T-helper 1 cell treated with Interleukin-12 subunit alpha and Interleukin-12 subunit beta and Interleukin-4 antibody, amounts not matched to agents 30 μg/mL and 1 μg/mL, for 36 hours (primary cell): ENCODE measurements around the gene MEIOB.
"Not testable (repeated sequence)": the region's sequence is repeated elsewhere in the genome, so short reads cannot be mapped to it uniquely, and the experiment has no call there.

ENCODE experiments used
- H3K27ac Mint-ChIP-seq: one replicate; pipeline ENCODE4 v1.8.0; 2021; ENCODE audit warnings: mild to moderate bottlenecking, mixed read lengths
- H3K27me3 Mint-ChIP-seq: one replicate; pipeline ENCODE4 v1.8.0; 2021; ENCODE audit warnings: low read depth, mixed read lengths
- H3K36me3 Mint-ChIP-seq: one replicate; pipeline ENCODE4 v1.8.0; 2021; ENCODE audit warnings: low read depth, mixed read lengths
- H3K4me1 Mint-ChIP-seq: one replicate; pipeline ENCODE4 v1.8.0; 2021; ENCODE audit warnings: low read depth, mixed read lengths
- H3K4me3 Mint-ChIP-seq: one replicate; pipeline ENCODE4 v1.8.0; 2021; ENCODE audit warnings: mild to moderate bottlenecking, moderate library complexity, mixed read lengths
- H3K9me3 Mint-ChIP-seq: one replicate; pipeline ENCODE4 v1.8.0; 2021; ENCODE audit warnings: mixed read lengths

The MEIOB gene, protein sequence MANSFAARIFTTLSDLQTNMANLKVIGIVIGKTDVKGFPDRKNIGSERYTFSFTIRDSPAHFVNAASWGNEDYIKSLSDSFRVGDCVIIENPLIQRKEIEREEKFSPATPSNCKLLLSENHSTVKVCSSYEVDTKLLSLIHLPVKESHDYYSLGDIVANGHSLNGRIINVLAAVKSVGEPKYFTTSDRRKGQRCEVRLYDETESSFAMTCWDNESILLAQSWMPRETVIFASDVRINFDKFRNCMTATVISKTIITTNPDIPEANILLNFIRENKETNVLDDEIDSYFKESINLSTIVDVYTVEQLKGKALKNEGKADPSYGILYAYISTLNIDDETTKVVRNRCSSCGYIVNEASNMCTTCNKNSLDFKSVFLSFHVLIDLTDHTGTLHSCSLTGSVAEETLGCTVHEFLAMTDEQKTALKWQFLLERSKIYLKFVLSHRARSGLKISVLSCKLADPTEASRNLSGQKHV

DNA sequence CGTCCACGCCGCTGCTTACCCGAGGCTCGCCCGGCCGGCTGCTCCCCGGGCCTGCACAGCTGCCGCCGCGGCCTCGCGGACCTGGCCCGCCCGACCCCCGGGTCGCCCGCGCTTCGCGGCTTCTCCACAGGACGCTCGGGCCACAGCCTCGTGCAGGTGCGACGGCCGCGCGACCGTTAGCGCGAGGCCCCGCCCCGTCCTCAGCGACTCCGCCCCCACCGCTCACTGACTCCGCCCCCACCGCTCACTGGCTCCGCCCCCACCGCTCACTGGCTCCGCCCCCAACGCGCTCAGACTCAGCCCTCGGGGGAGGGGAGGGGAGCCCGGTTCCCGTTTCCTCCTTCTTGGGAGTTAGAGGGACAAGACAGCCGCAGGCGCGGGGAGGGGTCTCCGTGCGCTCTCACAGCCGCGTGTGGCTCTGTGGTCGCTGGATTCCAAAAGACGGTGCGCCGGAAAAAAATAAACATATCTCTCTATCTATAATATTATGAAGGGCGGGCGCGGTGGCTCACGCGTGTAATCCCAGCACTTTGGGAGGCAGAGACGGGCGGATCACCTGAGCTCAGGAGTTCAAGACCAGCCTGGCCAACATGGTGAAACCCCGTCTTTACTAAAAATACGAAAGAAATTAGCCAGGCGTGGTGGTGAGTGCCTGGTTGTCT is at the start of gene MEIOB:
TSS of gene MEIOB (minus strand) at position 191 of the 662 bp plus-strand sequence. CDS start 3,989 bp downstream, outside the sequence.
- H3K4me3 Mint-ChIP-seq: peak within 1 kb of the TSS; percentile 54
- H3K27me3 Mint-ChIP-seq: peaks cover 15% of the 10 kb centered on the region
- H3K36me3 Mint-ChIP-seq: no peaks in the 10 kb centered on the region
- H3K9me3 Mint-ChIP-seq: no peaks in the 10 kb centered on the region
- H3K27ac Mint-ChIP-seq: no peak within 1 kb of the TSS
- peaks cover 3% of the 10 kb centered on the region for H3K4me1 Mint-ChIP-seq

DNA sequence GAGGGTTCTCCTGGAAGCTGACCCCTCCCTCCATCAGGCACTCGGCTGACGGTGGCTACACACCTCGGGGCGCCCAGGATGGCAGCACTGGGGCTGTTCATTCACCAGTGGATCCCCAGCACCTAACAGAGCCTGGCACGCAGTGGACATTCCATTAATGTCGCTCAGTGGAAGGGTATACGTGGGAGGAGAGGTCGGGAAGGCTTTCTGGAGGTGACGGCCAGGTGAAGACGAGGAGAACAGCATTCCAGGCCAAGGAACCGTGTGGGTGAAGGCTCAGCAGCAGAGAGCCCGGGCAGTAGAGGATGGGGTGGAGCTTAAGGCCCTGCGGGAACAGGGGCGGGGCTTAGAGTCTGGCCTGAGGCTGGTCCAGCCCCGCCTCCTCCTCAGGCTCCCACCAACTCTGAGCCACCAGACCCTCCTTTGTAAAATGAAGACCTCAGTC is 48.8 kb upstream of the MEIOB start:
- H3K36me3 Mint-ChIP-seq: no peaks in the 10 kb centered on the region
- no peaks in the 10 kb centered on the region for H3K4me1 Mint-ChIP-seq
- no peak overlapping the region for H3K4me3 Mint-ChIP-seq
- H3K27ac Mint-ChIP-seq: no peak overlapping the region
- H3K9me3 Mint-ChIP-seq: no peaks in the 10 kb centered on the region
- peaks cover 72% of the 10 kb centered on the region for H3K27me3 Mint-ChIP-seq

DNA sequence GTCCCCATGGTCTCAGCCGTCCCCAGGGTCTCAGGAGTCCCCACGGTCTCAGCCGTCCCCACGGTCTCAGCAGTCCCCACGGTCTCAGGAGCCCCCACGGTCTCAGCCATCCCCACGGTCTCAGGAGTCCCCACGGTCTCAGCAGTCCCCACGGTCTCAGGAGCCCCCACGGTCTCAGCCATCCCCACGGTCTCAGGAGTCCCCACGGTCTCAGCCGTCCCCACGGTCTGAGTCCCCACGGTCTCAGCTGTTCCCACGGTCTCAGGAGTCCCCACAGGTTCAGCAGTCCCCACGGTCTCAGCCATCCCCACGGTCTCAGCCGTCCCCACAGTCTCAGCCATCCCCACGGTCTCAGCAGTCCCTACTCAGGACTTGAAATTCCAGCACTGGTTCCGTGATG is 48.2 kb upstream of the MEIOB start:
- H3K9me3 Mint-ChIP-seq, H3K36me3 Mint-ChIP-seq, H3K4me3 Mint-ChIP-seq, H3K27ac Mint-ChIP-seq, H3K4me1 Mint-ChIP-seq: not testable (repeated sequence)
- H3K27me3 Mint-ChIP-seq: peaks cover 79% of the 10 kb centered on the region

DNA sequence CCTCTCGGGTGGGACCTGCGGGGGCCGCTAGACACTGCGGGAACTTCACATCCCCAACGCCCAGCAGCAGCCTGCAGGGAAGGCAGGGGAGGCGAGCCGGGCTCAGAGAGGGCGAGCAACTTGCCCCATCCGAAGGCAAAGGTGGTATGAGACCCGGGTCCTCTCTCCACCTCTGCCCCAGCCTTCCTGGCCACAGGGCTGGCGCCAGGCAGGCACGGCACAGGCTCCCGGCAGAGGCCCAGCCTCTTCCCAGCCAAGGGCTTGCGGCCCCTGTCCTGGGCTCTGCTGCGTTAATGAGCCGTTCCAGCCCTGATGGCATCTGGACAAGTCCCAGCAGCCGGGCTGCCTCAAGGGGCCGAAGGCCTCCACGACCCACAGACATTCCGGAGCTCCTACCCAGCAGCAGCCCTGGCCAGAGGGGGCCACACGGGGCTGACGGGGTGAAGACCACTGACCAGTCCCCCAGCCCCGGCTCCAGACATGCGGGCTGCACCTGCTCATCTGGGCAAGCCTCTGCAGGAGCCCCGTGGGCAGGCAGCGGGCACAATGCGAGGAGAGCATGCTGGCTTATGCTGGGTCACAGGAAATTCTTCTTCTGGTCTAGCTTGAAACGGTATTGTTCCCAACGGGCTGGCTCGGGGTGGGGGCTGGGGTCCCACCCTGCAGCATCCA is 47.5 kb upstream of the MEIOB start:
- peaks cover 74% of the 10 kb centered on the region for H3K27me3 Mint-ChIP-seq

DNA sequence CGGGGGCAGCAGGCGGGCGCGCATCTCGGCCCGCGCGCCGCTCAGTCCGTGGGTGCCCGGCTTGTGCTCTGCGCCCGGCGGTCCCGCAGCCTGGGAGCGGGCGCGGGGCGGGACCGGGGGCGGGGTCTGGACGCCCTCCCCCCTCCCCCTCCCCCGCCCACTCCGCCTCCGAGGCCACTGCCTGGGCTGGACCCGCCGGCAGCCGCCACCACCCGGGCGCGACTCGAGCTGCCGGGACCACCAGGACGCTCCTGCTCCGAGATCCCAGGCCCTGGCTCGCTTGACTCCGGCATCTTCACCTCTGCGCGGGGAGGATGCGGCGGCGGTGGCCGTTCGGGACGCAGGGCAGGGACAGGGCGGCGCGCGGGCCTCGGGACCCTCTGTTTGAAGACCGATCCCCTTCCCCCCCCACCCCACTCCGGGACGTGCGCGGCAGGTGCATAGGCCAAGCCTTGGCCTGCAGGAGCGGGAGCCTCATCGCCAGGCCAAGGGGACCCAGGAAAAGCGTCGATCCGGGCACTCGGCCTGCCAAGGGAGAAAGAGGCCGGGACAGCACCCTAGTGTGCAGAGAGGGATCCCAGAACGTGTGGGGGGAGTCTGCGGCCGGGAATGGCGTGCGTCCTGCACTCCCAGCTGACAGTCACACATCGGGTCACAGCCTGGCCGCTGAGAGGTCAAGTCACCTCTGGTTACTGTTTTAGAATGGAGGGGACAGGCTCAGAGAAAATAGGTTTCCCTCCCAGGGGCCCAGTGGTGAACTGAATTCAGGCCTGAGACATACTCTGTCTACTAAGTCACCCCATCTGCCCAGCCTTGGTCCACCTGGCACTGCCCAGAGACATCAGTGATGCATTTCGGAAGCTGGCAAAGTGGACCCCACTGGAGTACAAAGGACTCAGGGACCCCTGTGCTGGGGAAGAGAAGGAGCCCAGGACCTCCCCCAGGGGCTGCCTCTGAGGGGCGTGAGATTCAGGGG is 46.7 kb upstream of the MEIOB start, which contains the start of gene HS3ST6:
TSS of gene HS3ST6 (minus strand) at position 65 of the 976 bp plus-strand sequence. CDS start 92 bp downstream, outside the sequence.
- Mint-ChIP-seq H3K27me3 (peaks cover 65% of the 10 kb centered on the region), H3K4me1 (no peaks in the 10 kb centered on the region), H3K27ac (no peak within 1 kb of the TSS), H3K9me3 (no peaks in the 10 kb centered on the region), H3K36me3 (no peaks in the 10 kb centered on the region), H3K4me3 (no peak within 1 kb of the TSS)

More for the DNA sequence above, 47.5 kb upstream of the MEIOB start:
- Mint-ChIP-seq H3K36me3 (no peaks in the 10 kb centered on the region), H3K9me3 (no peaks in the 10 kb centered on the region), H3K27ac (no peak overlapping the region), H3K4me1 (no peaks in the 10 kb centered on the region), H3K4me3 (no peak overlapping the region)

DNA sequence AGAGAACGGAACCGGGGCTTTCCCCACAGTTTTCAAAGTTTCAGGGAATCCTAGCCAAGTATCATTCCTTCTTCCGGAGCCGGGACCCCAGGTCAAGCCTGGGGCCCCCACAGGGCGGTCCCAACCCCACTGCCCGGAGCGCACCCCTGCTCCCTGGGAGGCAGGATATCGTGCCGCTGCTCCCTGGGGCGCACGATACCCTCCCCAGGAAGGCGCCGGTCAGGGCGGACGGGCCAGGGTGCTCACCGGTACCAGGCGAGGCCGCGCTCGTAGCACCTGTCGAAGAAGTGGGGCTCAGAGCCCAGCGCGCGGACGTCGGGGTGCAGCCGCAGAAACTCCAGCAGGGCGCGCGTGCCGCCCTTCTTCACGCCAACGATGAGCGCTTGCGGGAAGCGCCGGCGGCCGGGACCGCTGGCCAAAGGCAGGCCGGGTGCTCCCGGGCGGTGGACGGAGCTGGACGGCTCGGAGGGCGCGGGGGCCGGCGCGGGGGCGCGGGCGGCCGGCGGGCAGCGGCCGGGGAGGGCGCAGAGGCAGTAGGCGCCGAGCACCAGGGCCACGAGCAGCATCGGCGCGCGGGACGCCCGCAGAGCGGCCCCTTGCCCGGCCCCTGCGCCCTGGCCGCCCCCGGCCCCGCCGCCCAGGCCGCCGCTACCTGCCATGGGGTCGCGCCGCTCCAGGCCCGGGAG is 45.8 kb upstream of the MEIOB start:
- Mint-ChIP-seq H3K4me3 (no peak overlapping the region), H3K27ac (no peak overlapping the region), H3K36me3 (no peaks in the 10 kb centered on the region), H3K4me1 (no peaks in the 10 kb centered on the region), H3K9me3 (no peaks in the 10 kb centered on the region), H3K27me3 (peaks cover 57% of the 10 kb centered on the region)

DNA sequence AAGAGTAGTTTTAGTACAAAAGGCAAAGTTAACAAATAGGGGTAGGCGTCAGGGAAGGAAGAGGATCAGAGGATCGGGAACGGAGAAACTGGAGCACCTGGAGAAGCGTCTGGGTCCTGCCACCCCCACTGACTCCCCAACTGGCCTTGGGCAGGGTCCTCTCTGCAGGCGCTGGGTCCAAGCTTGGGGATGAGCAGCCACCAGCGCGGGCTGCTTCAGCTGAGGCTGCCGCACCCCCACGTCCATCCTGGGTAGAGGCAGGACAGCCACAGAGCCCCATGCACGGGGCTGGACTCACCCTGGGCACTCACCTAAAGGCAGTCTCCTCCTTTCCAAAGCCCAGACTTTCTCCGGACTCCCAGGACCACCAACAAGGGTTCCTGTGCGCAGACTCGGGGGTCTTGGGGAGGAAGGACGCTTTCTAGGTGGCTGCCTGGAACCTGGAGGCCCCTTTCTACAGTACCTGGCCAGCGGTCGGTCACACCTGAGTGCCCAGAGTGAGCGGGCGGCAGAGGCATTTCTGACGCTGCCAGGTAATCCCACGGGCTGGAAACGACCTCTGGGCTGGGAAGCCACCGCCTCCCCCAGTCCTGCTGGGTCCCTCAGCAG is 45.2 kb upstream of the MEIOB start:
- no peaks in the 10 kb centered on the region for H3K36me3 Mint-ChIP-seq
- no peaks in the 10 kb centered on the region for H3K9me3 Mint-ChIP-seq
- no peak overlapping the region for H3K4me3 Mint-ChIP-seq
- H3K4me1 Mint-ChIP-seq: no peaks in the 10 kb centered on the region
- peaks cover 51% of the 10 kb centered on the region for H3K27me3 Mint-ChIP-seq
- no peak overlapping the region for H3K27ac Mint-ChIP-seq

DNA sequence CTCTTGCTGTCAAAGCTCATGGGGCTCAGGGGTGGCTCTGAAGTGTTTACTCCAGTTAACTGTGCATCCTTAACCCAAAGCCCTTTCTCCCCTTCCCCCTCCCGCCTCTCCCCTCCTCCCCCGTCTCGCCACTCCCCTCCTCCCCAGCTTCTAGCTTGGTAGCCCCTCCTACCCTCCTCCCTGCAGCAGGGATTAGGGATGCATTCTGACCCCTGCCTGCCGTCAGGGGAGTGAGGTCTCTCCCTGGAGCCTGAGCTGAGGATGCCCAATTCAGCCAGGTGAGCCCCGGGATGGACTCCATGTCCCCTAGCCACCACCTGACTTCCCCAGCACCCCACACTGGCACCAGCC is 44.7 kb upstream of the MEIOB start:
- H3K27me3 Mint-ChIP-seq: peaks cover 50% of the 10 kb centered on the region
- no peaks in the 10 kb centered on the region for H3K4me1 Mint-ChIP-seq
- H3K9me3 Mint-ChIP-seq: no peaks in the 10 kb centered on the region
- no peak overlapping the region for H3K27ac Mint-ChIP-seq
- no peak overlapping the region for H3K4me3 Mint-ChIP-seq
- H3K36me3 Mint-ChIP-seq: no peaks in the 10 kb centered on the region

DNA sequence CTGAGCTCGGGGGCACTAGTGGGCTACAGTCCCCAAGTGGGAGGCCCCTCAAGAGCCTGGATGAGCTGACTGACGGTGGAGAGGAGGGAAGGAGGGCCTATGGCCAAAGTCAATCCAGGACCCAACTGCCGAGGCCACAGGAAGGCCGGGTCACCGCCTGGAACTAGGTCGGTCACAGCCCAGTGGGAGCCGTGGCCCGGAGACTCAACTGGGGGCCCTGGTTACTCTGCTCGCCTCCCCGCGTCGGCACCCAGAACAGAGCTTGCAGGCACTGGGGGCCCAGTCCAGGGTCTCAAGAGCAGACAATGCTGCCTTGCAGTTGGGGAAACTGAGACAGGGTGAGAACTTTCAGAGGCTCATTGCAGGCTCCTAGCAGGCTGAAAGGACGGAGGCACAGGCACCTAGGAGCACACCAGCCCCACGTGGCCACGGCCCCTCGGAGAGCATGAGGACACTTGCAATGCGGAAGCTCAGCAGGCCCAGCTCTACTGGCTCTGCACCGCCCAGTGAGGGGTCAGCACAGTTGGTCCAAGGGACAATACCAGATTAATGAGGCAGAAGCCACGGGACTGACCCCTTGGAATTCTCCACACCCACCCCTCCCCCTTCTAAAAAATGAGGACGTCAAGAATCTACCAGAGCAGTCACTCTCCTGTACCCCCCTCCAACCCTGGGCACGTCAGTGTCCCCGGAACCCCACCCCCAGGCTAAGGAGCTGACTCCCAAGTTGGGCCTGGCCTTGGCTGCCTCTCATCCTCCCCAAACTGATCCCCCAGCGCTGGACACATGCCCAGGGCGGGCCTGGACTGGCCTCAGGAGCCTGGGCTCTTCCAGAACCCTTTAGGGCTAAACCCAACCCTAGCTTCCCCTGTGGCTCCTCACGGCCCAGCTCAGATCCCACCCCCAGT is 44.0 kb upstream of the MEIOB start:
- H3K9me3 Mint-ChIP-seq: no peaks in the 10 kb centered on the region
- no peaks in the 10 kb centered on the region for H3K36me3 Mint-ChIP-seq
- no peak overlapping the region for H3K4me3 Mint-ChIP-seq
- peaks cover 43% of the 10 kb centered on the region for H3K27me3 Mint-ChIP-seq
- H3K27ac Mint-ChIP-seq: no peak overlapping the region
- H3K4me1 Mint-ChIP-seq: no peaks in the 10 kb centered on the region

DNA sequence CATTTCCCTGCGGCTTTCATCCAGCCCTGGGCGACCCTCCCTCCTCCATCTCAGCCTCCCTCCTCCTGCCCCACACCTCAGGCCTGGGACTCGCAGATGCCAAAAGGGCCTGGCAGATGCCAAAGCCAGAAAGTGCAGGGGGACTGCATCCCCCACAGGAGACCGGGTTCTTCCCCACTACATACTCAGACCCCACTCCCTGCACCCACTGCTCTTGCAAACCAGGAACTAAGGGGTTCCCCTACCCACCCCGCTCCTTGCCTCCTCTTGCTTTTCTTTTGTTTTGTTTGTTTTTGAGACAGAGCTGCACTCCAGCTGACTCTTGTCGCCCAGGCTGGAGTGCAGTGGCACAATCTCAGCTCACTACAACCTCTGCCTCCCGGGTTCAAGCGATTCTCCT is 43.0 kb upstream of the MEIOB start:
- Mint-ChIP-seq H3K27ac (no peak overlapping the region), H3K4me3 (no peak overlapping the region), H3K4me1 (no peaks in the 10 kb centered on the region), H3K27me3 (peaks cover 35% of the 10 kb centered on the region), H3K9me3 (no peaks in the 10 kb centered on the region), H3K36me3 (no peaks in the 10 kb centered on the region)

DNA sequence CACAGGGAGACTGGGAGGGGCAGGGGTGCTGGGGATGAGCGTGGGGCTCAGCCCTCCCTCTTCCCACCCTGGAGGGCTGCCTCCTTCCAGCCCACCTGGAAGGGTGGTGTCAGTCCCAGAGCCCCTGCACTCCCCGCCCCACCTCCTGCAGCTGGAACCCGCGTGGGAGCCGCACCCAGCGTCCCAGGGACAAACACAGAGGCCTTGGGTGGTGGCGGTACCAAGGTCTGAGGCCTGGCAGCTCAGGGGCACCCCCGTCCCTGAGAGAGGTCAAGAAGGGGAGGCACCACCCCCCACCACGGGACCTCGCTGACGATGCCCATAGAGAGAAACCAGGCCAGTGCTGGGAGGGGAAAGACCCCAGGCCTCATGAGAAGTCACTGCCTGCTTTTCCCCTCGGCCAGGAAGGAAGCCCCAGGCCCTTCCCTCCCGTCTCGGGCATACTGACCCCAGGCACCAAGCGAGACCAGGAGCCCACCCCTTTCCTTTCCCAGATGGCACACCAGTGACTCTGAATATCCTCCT is 42.2 kb upstream of the MEIOB start:
- H3K4me3 Mint-ChIP-seq: no peak overlapping the region
- H3K36me3 Mint-ChIP-seq: no peaks in the 10 kb centered on the region
- H3K9me3 Mint-ChIP-seq: no peaks in the 10 kb centered on the region
- no peak overlapping the region for H3K27ac Mint-ChIP-seq
- H3K4me1 Mint-ChIP-seq: no peaks in the 10 kb centered on the region
- peaks cover 33% of the 10 kb centered on the region for H3K27me3 Mint-ChIP-seq

DNA sequence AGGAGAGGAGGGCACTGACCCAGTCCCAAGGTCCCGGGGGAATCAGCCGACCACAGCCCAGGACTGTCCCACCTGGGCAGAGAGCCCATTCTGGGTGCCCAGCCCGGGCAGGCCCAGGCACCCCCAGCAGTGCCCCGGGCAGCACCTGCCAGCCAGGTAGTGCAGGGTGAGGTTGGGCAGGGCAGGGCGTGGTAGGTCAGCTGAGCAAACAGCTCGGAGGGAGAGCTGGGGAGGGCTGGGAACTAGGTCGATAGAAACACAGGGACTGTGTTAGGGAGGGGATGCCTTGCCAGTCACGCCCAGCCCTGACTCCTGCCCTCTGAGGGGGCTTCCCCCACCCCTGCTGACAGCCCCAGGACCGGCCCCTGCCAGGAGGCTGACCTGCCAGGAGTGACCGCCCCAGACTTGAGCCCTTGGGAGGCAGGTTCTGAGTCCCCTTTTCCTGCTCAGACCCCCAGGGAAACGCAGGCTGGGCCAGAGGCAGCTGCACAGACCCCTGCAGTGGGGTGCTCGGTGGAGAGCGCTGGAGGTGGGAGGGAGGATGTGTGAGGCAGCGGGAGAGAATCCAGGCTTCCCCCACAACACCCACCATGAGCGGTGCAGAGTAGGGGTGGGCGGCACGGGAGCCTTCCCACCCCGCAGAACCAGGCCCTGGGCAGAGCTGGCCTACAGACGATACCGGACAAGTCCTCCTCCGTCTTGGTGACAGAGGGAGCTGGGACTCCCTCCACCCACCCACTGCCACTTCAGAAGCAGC is 41.5 kb upstream of the MEIOB start:
- no peak overlapping the region for H3K4me3 Mint-ChIP-seq
- no peak overlapping the region for H3K27ac Mint-ChIP-seq
- peaks cover 30% of the 10 kb centered on the region for H3K27me3 Mint-ChIP-seq
- H3K9me3 Mint-ChIP-seq: no peaks in the 10 kb centered on the region
- no peaks in the 10 kb centered on the region for H3K36me3 Mint-ChIP-seq
- no peaks in the 10 kb centered on the region for H3K4me1 Mint-ChIP-seq
